IMR-90 (cell line): ENCODE data around the gene C22orf42. TPM values are rescaled to one million over a fixed set of nuclear protein-coding genes. Genes with fewer than 3 reads are reported as not detected.

ENCODE experiments used
- ATAC-seq: fragments of 200-7000 bp; cut with Tn5 transposase; 2 replicates; pipeline ENCODE4 v1.9.1; 2020; ENCODE audit warnings: low read depth, mild to moderate bottlenecking, moderate library complexity
- BruUV-seq: library from RNA; stranded (reverse); fragments of 400-500 nt; replicated peaks from 2 replicates; lab custom pipeline; 2021; lab: Mats Ljungman, UMichigan
- CTCF ChIA-PET: fragments of 300-600 bp; formaldehyde crosslinking; extraction: SDS; loops from one replicate; lab custom pipeline; 2021; ENCODE audit warnings: antibody characterized with exemption; lab: Yijun Ruan, JAX
- POLR2A ChIA-PET: fragments of 300-600 bp; sonication (Branson Sonifier 250); formaldehyde crosslinking; loops from one replicate; lab custom pipeline; 2022; ENCODE audit warnings: antibody characterized with exemption; ENCODE audit not compliant: unreplicated experiment; lab: Charles Lee
- DNase-seq: peaks from one replicate; pipeline ENCODE4 v3.0.0; 2013
- H2AFZ ChIP-seq: replicated peaks from 2 replicates; pipeline ENCODE3; 2013; ENCODE audit warnings: low read length, mild to moderate bottlenecking; ENCODE audit not compliant: poor library complexity
- H2AK5ac ChIP-seq: 2 replicates; pipeline ENCODE4 v1.6.1; 2013; ENCODE audit warnings: low read depth, low read length, inconsistent platforms
- H2AK9ac ChIP-seq: replicated peaks from 2 replicates; pipeline ENCODE3; 2013; ENCODE audit warnings: mild to moderate bottlenecking, low read depth, low read length, moderate library complexity; ENCODE audit not compliant: poor library complexity
- H2BK120ac ChIP-seq: 2 replicates; pipeline ENCODE4 v1.6.1; 2013; ENCODE audit warnings: low read depth, low read length, inconsistent platforms
- H2BK15ac ChIP-seq: 3 replicates; pipeline ENCODE4 v1.6.1; 2013; ENCODE audit warnings: low read depth, low read length, inconsistent platforms
- H2BK20ac ChIP-seq: 2 replicates; pipeline ENCODE4 v1.6.1; 2013; ENCODE audit warnings: low read depth, mild to moderate bottlenecking, inconsistent platforms, low read length, moderate library complexity
- H2BK5ac ChIP-seq: 2 replicates; pipeline ENCODE4 v1.6.1; 2013; ENCODE audit warnings: mild to moderate bottlenecking, low read depth, low read length, inconsistent platforms; ENCODE audit not compliant: poor library complexity, severe bottlenecking
- H3K14ac ChIP-seq: replicated peaks from 2 replicates; pipeline ENCODE4 v1.6.1; 2013; ENCODE audit warnings: low read depth, low read length, inconsistent platforms
- H3K18ac ChIP-seq: 2 replicates; pipeline ENCODE4 v1.6.1; 2013; ENCODE audit warnings: low read depth, low read length, control low read depth
- H3K23ac ChIP-seq: 2 replicates; pipeline ENCODE4 v1.6.1; 2013; ENCODE audit warnings: low read depth, low read length, inconsistent platforms
- H3K27ac ChIP-seq: 2 replicates; pipeline ENCODE4 v1.5.1; 2013; ENCODE audit warnings: mild to moderate bottlenecking, control low read depth, low read length; ENCODE audit not compliant: insufficient read depth
- H3K27me3 ChIP-seq: 2 replicates; pipeline ENCODE4 v1.6.1; 2013; ENCODE audit warnings: low read length; ENCODE audit not compliant: control insufficient read depth, insufficient read depth
- H3K36me3 ChIP-seq: 2 replicates; pipeline ENCODE4 v1.6.1; 2013; ENCODE audit warnings: low read length, mixed read lengths; ENCODE audit not compliant: control insufficient read depth, insufficient read depth
- H3K4ac ChIP-seq: 2 replicates; pipeline ENCODE4 v1.6.1; 2013; ENCODE audit warnings: low read depth, low read length, inconsistent platforms
- H3K4me1 ChIP-seq: 2 replicates; pipeline ENCODE4 v1.6.1; 2013; ENCODE audit warnings: low read length, mixed read lengths; ENCODE audit not compliant: control insufficient read depth, insufficient read depth
- H3K4me2 ChIP-seq: 2 replicates; pipeline ENCODE4 v1.6.1; 2013; ENCODE audit warnings: low read depth, mild to moderate bottlenecking, control low read depth, low read length, moderate library complexity
- H3K4me3 ChIP-seq: 2 replicates; pipeline ENCODE4 v1.5.1; 2013; ENCODE audit warnings: low read depth, mild to moderate bottlenecking, control low read depth, low read length, moderate library complexity; ENCODE audit not compliant: insufficient read depth
- H3K56ac ChIP-seq: 2 replicates; pipeline ENCODE4 v1.6.1; 2013; ENCODE audit warnings: low read length, inconsistent platforms; ENCODE audit not compliant: insufficient read depth; ENCODE audit errors: extremely low read depth
- H3K79me1 ChIP-seq, 2 experiments: 2 replicates each; pipeline ENCODE4 v1.6.1; 2013; ENCODE audit warnings: low read length in 2 of 2, inconsistent platforms in 1 of 2, low read depth in 1 of 2
- H3K9ac ChIP-seq: 2 replicates; pipeline ENCODE4 v1.6.1; 2013; ENCODE audit warnings: low read depth, low read length, control low read depth
- H3K9me1 ChIP-seq: 2 replicates; pipeline ENCODE4 v1.6.1; 2013; ENCODE audit warnings: low read length, inconsistent platforms; ENCODE audit not compliant: insufficient read depth
- H3K9me3 ChIP-seq: 2 replicates; pipeline ENCODE4 v1.6.1; 2013; ENCODE audit warnings: low read length; ENCODE audit not compliant: control insufficient read depth, insufficient read depth
- H4K20me1 ChIP-seq: 2 replicates; pipeline ENCODE4 v1.6.1; 2013; ENCODE audit warnings: low read length, inconsistent platforms; ENCODE audit not compliant: insufficient read depth
- H4K5ac ChIP-seq: 2 replicates; pipeline ENCODE4 v1.6.1; 2013; ENCODE audit warnings: mild to moderate bottlenecking, low read depth, low read length, control low read depth
- H4K8ac ChIP-seq, 2 experiments: 2 replicates each; pipeline ENCODE4 v1.6.1; 2013; ENCODE audit warnings: low read depth in 2 of 2, low read length in 2 of 2, control low read depth in 1 of 2, inconsistent platforms in 1 of 2
- H4K91ac ChIP-seq: 2 replicates; pipeline ENCODE4 v1.6.1; 2013; ENCODE audit warnings: low read depth, low read length, inconsistent platforms; ENCODE audit not compliant: insufficient read depth
- CEBPB ChIP-seq: IDR thresholded peaks from 2 replicates; pipeline ENCODE4 v1.6.1; 2012; ENCODE audit warnings: low read depth, low read length, improper control_type of control experiment
- CHD1 ChIP-seq: IDR thresholded peaks from 2 replicates; pipeline ENCODE4 v1.6.1; 2012; ENCODE audit warnings: low read depth, low read length, improper control_type of control experiment
- FOS ChIP-seq: fragments of 150-350 bp; IDR thresholded peaks from 2 replicates; pipeline ENCODE4 v1.6.1; 2016; ENCODE audit warnings: low read depth, low read length
- RFX5 ChIP-seq: IDR thresholded peaks from 2 replicates; pipeline ENCODE4 v1.8.0; 2012; ENCODE audit warnings: low read depth, mild to moderate bottlenecking, low read length, moderate library complexity
- SMC3 ChIP-seq: fragments of 150-350 bp; IDR thresholded peaks from 2 replicates; pipeline ENCODE4 v1.6.1; 2016; ENCODE audit warnings: low read depth, mild to moderate bottlenecking, antibody characterized with exemption, low read length, moderate library complexity
- WGBS, 2 experiments: methylation state at CpG; one replicate each; pipeline versions ENCODE4 v1.1.5 to v1.1.7; 2013; ENCODE audit warnings: missing lambda C conversion rate in 2 of 2; ENCODE audit not compliant: insufficient read length in 1 of 2; ENCODE audit errors: extremely low coverage in 2 of 2; 5-methylcytosine and 5-hydroxymethylcytosine counted together
- dilution Hi-C: fragments of 300-500 bp; cut with HindIII; formaldehyde crosslinking; loops from one replicate; pipeline ENCODE4 v1.14.3; 2018; ENCODE audit warnings: low sequenced_read_pairs; ENCODE audit not compliant: unreplicated experiment
- in situ Hi-C: fragments of 300-500 bp; cut with MboI; formaldehyde crosslinking; loops from 3 replicates; pipeline ENCODE4 v1.14.3; 2019; ENCODE audit warnings: low sequenced_read_pairs, inconsistent platforms, mixed read lengths
- intact Hi-C: fragments of 100-400 bp; cut with micrococcal nuclease; formaldehyde crosslinking; loops from 2 replicates; pipeline ENCODE4 v1.10.0; 2022
- polyA plus RNA-seq, 3 experiments: library from polyadenylated mRNA; depleted of rRNA; stranded (reverse); fragments of >200 nt; gene quantifications; 2 replicates each; pipeline ENCODE4 v1.2.3, GENCODE V29; 2012; ENCODE audit warnings: low replicate concordance in 1 of 3
- total RNA-seq: library from RNA; depleted of rRNA; stranded (reverse); fragments of >200 nt; gene quantifications from 2 replicates; pipeline ENCODE4 v1.2.3, GENCODE V29; 2012
- TF ChIP-seq, protein P1 (sequence below): fragments of 150-350 bp; IDR thresholded peaks from 2 replicates; pipeline ENCODE4 v1.6.1; 2017; ENCODE audit warnings: mild to moderate bottlenecking, antibody characterized with exemption, low read length, low read depth
- TF ChIP-seq, protein P2 (sequence below): conservative IDR thresholded peaks from 2 replicates; pipeline ENCODE4 v1.5.1; 2012; ENCODE audit warnings: mild to moderate bottlenecking, low read depth, low read length, improper control_type of control experiment

C22orf42 gene
- total and polyA plus RNA-seq, 2 of the 4 experiments (the other 2 are of a cell fraction) = not detected

DNA sequence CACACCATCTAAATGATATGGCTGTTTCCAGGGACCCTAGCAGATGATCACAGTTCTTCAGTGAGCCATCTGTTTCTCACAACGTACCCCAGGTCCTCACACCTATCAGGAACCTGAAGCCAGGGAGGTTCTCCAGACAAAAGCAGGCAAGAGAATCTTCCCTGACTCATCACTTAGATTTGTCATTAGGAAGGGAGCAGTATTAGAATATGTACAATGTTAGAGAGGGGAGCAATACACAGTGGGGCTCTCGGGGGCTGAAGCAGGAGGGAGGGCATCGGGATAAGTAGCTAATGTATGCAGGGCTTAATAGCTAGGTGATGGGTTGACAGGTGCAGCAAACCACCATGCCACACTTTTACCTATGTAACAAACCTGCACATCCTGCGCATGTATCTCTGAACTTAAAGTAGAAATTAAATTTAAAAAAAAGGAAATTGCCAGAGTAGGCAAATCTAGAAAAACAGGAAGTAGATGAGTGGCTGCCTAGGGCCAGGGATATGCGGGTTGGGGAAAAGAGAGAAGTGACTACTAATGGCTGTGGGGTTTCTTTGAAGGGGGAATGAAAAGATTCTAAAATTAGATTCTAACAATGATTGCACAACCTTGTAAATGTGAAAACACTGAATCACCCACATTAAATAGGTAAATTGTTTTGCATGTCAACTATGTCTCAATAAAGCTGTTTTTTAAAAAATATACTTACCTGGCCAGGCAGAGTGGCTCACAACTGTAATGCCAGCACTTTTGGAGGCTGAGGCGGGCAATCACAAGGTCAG, 14.4 kb downstream of the C22orf42 start:
- Histone ChIP-seq H4K20me1 (no peaks in the 10 kb centered on the region), H3K27me3 (peaks cover 2% of the 10 kb centered on the region; the same call in 1 of the 2 replicates), H3K23ac (no peak overlapping the region), H3K56ac (no peak overlapping the region), H2AK5ac (no peak overlapping the region), H3K18ac (no peak overlapping the region), H3K79me1 (no peaks in the 10 kb centered on the region), H3K4me1 (no peaks in the 10 kb centered on the region), H3K4me3 (no peak overlapping the region), H4K8ac (no peak overlapping the region), H2BK5ac (no peak overlapping the region), H2AFZ (no peak overlapping the region), H4K5ac (no peak overlapping the region), H4K91ac (no peak overlapping the region), H3K9ac (no peak overlapping the region), H2BK15ac (no peak overlapping the region), H3K9me3 (no peaks in the 10 kb centered on the region), H2BK20ac (no peak overlapping the region), H3K14ac (no peak overlapping the region), H3K27ac (no peak overlapping the region), H3K4me2 (no peak overlapping the region), H2BK120ac (no peak overlapping the region), H3K36me3 (no peaks in the 10 kb centered on the region), H3K4ac (no peak overlapping the region), H2AK9ac (no peak overlapping the region), H3K9me1 (no peaks in the 10 kb centered on the region)
- no TSS peak for BruUV-seq
- intact Hi-C loops = no loop called here
- dilution Hi-C loops = no loop called here
- ATAC-seq = no peak
- ChIA-PET POLR2A (no interaction called here), CTCF (no interaction called here)
- DNase-seq = no peak
- WGBS, 2 experiments = no CpG with 5 or more reads among the region's 6 CpGs
- no peak for TF ChIP-seq CHD1
- TF ChIP-seq RFX5 = no peak
- TF ChIP-seq CEBPB = peak; percentile 36; the same call in 1 of the 2 replicates
- no peak for TF ChIP-seq FOS
- TF ChIP-seq SMC3 = no peak
- TF ChIP-seq, protein P1, sequence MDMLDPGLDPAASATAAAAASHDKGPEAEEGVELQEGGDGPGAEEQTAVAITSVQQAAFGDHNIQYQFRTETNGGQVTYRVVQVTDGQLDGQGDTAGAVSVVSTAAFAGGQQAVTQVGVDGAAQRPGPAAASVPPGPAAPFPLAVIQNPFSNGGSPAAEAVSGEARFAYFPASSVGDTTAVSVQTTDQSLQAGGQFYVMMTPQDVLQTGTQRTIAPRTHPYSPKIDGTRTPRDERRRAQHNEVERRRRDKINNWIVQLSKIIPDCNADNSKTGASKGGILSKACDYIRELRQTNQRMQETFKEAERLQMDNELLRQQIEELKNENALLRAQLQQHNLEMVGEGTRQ = no peak
- TF ChIP-seq, protein P2, sequence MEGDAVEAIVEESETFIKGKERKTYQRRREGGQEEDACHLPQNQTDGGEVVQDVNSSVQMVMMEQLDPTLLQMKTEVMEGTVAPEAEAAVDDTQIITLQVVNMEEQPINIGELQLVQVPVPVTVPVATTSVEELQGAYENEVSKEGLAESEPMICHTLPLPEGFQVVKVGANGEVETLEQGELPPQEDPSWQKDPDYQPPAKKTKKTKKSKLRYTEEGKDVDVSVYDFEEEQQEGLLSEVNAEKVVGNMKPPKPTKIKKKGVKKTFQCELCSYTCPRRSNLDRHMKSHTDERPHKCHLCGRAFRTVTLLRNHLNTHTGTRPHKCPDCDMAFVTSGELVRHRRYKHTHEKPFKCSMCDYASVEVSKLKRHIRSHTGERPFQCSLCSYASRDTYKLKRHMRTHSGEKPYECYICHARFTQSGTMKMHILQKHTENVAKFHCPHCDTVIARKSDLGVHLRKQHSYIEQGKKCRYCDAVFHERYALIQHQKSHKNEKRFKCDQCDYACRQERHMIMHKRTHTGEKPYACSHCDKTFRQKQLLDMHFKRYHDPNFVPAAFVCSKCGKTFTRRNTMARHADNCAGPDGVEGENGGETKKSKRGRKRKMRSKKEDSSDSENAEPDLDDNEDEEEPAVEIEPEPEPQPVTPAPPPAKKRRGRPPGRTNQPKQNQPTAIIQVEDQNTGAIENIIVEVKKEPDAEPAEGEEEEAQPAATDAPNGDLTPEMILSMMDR = no peak
- in situ Hi-C loops = no loop called here
